ENCODE data around the gene KDM1A. TPM values are rescaled to one million over a fixed set of nuclear protein-coding genes. Genes with fewer than 3 reads are reported as not detected.
"Not testable (repeated sequence)": the region's sequence is repeated elsewhere in the genome, so short reads cannot be mapped to it uniquely, and the experiment has no call there.

The KDM1A gene
- total RNA-seq = 51.8 and 55.7 TPM in 2 replicates

DNA sequence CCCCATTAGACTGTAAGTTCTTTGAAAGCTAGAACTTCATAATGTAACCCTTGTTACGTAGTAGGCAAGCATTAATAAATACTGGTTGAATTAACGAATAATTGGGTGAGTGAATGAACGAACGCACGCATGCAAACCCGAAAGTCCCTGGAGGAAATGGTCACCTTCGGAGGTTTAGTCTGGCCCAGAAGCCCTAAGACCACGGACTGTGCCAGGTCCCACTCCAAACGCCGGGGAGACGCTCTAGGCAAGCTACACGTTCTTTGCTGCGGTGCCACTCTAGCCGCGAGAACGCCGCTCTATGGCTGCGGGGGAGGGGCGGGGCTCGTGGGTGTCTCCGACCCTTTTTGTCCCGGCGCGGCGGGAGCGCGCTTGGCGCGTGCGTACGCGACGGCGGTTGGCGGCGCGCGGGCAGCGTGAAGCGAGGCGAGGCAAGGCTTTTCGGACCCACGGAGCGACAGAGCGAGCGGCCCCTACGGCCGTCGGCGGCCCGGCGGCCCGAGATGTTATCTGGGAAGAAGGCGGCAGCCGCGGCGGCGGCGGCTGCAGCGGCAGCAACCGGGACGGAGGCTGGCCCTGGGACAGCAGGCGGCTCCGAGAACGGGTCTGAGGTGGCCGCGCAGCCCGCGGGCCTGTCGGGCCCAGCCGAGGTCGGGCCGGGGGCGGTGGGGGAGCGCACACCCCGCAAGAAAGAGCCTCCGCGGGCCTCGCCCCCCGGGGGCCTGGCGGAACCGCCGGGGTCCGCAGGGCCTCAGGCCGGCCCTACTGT, at the start of gene KDM1A:
Gene KDM1A, plus strand, starts transcription at position 375 of the 769 bp plus-strand sequence. Its CDS starts 129 bp downstream, at position 504.
- intact Hi-C loops (cut with micrococcal nuclease) = loop anchor here (1.0 to 5.0 kb wide), 5 partner anchors 100 to 1236 kb away; partner anchors contain the start of genes CDC42, LUZP1, USP48 and ZNF436

DNA sequence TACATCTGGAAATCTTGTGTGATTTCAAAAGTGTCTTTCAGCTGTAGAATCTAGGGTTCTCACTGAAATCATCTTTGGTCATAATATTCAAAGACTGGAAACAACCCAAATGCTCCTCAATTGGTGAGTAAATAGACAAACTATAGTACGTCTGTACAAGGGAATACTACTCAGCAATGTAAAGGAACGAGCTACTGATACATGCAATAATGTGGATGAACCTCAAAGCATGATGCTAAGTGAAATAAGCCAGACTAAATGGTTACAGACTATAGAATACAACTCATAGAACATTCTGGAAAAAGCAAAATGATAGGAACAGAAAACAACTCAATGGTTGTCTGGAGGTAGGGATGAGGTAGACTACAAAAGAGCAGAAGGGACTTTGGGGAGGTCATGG, 49.2 kb upstream of the KDM1A start:
- intact Hi-C loops (cut with micrococcal nuclease) = loop anchor here (10.0 kb wide), 1 partner anchor 305 kb away; no protein-coding TSS in a partner anchor

DNA sequence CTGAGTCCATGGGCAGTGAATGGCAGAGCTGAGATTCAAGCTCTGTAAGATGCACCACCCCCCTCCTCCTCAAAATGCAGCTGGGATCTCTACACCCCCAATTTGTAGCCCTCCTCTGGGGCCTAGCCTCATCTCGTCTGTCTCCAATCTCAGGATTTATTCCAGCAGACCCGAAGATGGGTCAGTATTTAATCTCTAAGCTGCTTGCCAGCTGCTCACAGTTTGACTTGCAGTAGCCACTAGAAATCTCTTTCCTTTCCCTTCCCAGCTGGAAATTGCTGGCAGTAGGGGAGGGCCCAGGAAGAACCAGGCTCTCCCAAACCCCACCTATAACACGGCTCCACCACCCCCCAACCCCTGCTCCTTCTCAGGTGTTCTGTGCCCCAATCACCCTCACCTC, 48.1 kb upstream of the KDM1A start:
- intact Hi-C loops (cut with micrococcal nuclease) = loop anchor here (10.0 kb wide), 1 partner anchor 304 kb away; no protein-coding TSS in a partner anchor

DNA sequence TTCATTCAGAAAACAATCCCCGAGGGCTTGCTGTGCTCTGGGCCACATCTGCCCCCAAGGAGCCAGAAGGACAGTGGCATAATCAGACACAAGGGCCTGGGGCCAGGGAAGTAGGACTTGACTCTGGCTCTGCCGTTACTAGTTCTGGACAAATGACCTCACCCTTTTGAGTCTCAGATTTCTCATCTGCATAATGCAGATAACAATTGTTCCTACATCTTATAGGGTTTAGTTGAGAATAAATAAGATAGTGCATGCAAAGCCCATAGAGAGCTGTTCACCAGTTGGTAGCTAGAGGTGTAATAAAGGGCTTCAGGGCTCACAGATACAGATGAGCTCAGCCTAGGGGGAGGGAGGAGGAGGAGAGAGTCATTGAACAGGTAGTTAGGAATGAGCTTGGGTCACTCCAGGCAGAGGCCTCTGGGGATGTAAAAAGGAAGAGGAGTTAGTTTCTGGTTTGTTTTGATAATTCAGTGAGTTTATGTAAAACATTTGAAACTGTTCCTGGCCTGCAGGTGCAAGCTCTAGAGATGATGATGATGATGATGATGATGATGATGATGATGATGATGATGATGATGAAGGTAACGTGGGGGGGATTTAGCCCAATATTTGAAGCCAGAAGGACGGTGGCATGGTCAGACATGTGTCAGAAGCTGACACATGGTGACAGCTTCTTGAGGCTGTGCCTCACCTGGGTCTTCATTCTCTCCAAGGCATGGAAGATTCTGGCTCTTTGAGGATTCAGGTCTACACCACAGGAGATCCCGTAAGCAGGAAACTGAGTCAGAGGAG, 47.5 kb upstream of the KDM1A start:
- intact Hi-C loops (cut with micrococcal nuclease) = loop anchor here (10.0 kb wide), 1 partner anchor 303 kb away; no protein-coding TSS in a partner anchor

DNA sequence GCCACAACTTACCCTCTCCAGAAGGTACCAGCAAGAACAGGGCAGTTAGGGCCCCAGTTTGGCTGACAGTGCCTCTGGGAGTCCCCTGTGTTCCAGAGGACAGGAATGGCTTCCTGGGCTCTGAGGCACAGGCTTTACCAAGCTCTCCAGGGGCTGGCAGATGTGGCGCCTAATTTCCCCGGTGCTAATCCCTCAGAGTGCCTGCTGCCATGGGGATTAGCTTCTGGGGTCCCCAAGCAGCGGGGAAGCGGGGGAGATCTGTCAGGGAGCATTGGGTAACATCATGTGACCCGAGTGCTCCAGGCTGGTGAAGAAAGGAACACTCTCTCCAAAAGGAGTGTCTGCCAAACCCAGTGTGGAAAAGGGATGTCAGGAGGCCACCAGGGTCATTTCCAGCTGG, 46.5 kb upstream of the KDM1A start, which contains the start of gene LACTBL1:
Gene LACTBL1, minus strand, starts transcription at position 107 of the 400 bp plus-strand sequence. CDS start 550 bp downstream, outside the sequence.
- intact Hi-C loops (cut with micrococcal nuclease) = loop anchor here (10.0 kb wide), 1 partner anchor 302 kb away; no protein-coding TSS in a partner anchor

DNA sequence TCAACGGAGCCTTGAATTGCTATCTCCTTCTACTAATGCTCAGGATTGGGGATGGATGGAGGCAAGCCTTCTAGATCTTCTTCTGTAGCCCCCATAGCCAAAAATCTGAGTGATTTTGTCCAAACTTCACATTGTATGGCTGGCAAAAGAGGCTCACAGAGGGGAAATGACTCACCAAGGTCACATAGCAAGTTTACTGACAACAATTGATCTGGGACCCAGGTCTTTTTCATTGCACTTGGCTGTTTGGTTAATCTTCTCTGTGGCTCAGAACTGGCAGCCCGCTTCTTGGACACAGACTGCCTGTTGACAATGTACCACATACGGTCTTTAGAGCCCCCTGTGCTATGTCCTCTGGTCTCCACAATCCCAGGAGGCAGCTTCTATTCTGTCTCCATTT, 43.6 kb upstream of the KDM1A start:
- intact Hi-C loops (cut with micrococcal nuclease) = loop anchor here (1.0 to 10.0 kb wide), 5 partner anchors 123 to 562 kb away; no protein-coding TSS in a partner anchor

DNA sequence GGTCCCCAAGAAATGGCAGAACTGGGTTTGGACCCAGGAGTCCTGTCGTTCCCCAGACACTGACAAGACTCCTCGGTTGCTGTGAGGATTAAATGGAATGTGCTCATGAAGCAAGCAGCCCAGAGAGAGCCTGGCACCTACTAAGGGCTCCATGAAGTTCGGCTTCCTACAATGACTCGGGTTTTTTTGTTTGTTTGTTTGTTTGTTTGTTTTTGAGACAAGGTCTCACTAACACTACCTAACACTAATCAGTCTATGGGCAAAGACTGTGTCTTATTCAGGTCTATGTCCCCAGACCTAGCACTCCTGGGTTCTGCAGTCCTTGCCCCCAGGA, 43.2 kb upstream of the KDM1A start:
- intact Hi-C loops (cut with micrococcal nuclease) = loop anchor here (1.0 to 10.0 kb wide), 5 partner anchors 122 to 561 kb away; no protein-coding TSS in a partner anchor

DNA sequence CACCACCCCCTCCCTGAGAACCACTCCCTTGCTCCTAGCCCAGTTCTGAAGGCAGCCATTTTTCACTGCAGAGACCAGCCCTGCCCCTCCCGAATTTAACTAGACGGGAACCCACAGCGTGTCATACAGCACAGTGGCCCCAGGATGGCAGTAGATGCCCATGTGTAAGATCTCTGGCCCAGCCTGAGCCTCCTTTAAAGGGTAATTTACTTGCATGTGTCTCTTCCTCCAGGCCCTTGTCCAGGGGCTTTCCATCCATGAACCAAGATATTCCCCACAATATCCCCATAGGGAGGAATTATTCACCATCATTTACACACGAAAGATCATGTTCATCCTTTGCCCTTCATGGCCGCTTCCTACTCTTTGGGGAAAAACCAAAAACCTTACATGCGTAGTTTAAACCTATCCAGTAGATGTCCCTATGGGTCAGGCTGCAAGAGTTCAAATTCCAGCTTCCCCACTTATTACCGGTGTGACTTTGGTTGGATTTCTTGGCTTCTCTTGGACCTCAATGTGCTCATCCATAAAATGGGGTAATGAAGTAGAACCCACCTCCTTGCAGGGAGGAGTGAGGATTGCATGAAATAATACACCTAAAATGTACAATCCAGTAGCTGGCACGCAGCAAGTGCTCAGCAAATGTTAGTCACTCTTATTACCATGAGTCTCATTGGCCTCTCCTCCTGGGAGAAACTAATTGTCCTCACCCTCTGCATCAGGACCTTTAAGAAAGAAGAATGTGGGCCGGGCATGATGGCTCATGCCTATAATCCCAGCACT, 42.6 kb upstream of the KDM1A start:
- intact Hi-C loops (cut with micrococcal nuclease) = loop anchor here (1.0 to 10.0 kb wide), 5 partner anchors 122 to 561 kb away; no protein-coding TSS in a partner anchor

DNA sequence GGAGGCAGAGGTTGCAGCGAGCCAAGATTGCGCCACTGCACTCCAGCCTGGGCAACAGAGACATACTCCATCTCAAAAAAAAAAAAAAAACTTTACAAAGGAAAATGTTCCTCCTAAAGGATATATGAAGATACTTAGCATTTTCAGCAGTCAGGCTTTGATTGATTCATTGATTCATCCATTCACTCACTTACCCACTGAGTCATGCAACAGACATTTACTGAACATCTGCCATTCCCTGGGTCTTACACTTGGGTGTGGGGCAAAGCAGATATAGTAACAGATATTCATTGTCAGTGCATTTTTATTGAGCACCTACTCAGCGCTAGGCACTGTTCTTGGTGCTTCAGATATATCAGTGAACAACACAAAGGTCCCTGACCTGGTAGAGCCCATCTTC, 41.0 kb upstream of the KDM1A start:
- intact Hi-C loops (cut with micrococcal nuclease) = loop anchor here (5.0 to 10.0 kb wide), 2 partner anchors 297 to 559 kb away; no protein-coding TSS in a partner anchor

DNA sequence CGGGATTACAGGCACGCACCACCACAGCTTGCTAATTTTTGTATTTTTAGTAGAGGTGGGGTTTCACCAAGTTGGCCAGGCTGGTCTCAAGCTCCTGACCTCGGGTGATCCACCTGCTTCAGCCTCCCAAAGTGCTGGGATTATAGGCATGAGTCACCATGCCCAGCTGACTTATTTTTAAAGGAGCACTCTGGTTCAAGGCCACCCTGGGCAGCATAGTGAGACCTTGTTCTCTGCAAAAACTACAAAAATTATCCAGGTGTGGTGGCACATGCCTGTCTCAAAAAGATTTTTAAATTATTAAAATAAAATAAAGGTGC, 38.8 kb upstream of the KDM1A start:
- intact Hi-C loops (cut with micrococcal nuclease) = not testable (repeated sequence)

DNA sequence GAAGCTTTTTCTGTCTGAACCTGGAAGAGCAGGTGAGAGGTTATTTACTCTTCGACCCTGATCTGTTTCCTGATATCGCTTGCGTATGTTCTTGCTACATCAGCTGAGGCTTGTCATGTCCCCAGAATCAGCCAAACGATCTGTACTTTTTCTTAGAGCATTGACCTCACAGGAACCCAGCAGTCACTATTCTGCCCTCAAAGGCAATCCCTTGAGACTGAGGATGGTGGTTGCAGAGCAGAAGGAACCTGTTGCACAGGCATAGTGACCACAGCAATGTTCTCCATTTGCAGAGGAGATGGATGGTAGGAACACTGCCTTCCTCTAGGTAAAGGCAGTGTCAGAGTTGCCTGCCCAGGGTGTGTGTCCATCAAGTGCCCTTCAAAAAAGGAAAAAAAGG, 35.3 kb upstream of the KDM1A start:
- intact Hi-C loops (cut with micrococcal nuclease) = no loop called here

DNA sequence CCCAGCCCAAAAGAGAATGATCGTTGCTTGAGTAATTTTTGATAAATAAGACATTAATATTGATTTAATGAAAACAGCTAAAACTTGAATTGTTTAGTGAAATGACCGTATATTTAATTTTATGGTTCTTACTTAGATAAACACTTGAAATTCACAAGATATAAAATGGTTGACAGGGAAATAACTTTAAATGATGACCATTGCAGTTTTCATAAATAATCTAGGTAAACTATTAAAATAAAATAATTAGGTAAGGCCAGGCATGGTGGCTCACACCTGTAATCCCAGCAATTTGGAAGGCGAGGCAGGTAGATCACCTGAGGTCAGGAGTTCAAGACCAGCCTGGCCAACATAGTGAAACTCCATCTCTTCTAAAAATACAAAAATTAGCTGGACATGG, 26.9 kb upstream of the KDM1A start:
- intact Hi-C loops (cut with micrococcal nuclease) = not testable (repeated sequence)

DNA sequence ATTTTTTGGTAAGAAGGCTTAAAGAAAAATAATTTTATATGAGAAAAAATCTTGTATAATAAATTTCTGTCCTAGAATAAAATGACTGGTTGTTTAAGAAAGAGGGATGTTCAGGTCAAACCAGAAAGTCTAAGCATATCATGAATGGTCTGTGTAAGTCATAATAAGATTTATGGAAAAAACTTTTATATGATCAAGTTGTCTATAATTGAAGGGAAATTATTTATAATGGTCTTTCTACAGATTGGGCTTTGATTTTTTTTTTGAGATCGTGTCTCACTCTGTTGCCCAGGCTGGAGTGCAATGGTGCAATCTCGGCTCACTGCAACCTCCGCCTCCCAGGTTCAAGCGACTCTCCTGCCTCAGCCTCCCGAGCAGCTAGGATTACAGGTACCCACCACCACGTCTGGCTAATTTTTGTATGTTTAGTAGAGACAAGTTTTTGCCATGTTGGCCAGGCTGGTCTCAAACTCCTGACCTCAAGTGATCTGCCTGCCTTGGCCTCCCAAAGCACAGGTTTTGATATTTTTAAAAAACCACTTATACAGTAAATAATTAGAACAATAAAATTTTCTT, 26.0 kb upstream of the KDM1A start:
- intact Hi-C loops (cut with micrococcal nuclease) = not testable (repeated sequence)

DNA sequence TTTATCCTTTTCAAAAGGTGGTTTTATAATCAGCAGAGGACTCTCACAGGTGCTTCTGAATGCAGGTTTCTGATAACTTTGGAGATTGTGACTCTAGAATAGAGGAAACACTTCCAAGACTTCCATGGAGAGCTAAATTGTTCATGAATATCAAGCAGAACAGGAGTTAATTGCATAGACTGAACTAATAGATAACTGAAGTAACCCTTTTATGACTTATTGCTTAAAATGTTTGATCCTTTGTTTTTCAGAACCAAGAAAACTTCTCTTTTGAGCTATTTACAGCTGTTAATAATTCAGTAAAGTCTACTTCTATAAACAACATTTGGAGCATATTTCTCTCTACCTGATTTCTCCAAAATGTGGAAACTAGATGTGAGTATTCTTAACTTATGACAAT, 23.5 kb upstream of the KDM1A start:
- intact Hi-C loops (cut with micrococcal nuclease) = no loop called here

DNA sequence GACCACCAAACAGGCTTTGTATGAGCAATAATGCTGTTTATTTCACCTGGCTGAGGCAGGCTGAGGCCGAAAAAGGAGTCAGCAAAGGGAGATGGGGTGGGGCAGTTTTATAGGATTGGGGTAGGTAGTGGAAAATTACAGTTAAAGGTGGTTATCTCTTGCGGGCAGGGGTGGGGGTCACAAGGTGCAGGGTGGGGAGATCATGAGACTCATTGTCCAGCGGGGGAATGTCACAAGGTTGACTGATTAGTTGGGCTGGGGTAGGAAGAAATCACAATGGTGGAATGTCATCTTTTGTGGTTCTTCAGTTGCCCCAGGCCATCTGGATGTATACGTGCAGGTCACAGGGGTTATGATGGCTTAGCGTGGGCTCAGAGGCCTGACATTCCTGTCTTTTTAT, 21.7 kb upstream of the KDM1A start:
- intact Hi-C loops (cut with micrococcal nuclease) = not testable (repeated sequence)

DNA sequence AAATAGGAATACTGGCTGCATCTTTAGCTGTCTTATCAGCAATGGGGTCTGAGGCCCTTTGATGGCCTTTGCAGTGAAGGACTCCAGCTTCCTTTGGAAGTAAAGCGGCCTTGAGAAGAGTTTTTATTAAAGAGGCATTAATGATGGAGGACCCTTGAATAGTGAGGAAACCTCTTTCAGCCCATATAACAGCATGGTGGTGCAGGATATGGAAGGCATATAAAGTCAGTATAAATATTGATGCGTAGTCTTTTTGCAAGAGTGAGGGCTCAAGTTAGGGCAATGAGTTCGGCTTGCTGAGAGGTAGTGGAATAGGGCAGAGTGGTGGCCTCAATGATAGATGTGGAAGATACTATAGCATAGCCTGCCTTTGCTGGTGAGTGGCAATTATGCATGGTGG, 19.1 kb upstream of the KDM1A start:
- intact Hi-C loops (cut with micrococcal nuclease) = not testable (repeated sequence)

DNA sequence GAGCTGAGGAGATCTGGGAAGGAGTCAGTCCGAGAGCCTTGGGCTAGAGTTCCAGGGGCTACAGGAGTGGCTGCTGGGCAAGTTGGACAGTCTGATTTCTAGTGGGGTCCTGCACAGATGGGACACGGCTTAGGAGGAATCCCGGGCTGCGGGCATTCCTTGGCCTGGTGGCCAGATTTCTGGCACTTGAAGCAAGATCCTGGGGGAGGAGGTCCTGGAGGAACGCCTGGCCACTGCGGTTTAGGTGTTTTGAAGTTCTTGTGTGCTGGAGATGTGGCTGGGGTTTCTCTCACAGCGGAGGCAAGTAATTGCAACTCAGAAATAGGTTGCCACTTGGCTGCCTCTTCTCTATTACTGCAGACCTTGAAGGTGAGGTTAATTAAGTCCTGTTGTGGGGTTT, 17.1 kb upstream of the KDM1A start:
- intact Hi-C loops (cut with micrococcal nuclease) = not testable (repeated sequence)

DNA sequence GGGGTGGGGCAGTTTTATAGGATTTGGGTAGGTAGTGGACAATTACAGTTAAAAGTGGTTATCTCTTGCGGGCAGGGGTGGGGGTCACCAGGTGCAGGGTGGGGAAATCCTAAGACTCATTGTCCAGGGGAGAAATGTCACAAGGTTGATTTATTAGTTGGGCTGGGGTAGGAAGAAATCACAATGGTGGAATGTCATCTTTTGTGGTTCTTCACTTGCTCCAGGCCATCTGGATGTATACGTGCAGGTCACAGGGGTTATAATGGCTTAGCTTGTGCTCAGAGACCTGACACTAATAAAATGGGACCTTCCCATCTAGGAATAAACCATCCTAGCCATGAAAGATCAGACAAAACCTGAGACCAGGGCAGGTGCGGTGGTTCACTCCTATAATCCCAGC, 15.2 kb upstream of the KDM1A start:
- intact Hi-C loops (cut with micrococcal nuclease) = no loop called here

DNA sequence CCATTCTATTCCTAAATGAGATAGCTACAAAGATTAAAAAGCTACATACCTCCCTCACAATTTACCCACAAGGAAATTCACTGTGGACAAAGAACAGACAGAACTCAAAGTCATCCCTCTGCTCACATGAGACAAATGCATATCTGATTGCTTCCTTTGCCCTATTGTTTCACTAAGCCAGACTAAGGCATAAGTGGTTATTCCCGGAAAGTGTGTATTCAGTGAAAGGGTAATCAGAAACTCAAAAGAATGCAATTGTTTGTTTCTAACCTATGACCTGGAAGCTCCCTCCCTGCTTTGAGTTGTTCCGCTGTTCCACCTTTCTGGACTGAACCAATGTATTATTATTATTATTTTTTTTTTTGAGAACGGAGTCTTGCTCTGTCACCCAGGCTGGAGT, 14.5 kb upstream of the KDM1A start:
- intact Hi-C loops (cut with micrococcal nuclease) = not testable (repeated sequence)

DNA sequence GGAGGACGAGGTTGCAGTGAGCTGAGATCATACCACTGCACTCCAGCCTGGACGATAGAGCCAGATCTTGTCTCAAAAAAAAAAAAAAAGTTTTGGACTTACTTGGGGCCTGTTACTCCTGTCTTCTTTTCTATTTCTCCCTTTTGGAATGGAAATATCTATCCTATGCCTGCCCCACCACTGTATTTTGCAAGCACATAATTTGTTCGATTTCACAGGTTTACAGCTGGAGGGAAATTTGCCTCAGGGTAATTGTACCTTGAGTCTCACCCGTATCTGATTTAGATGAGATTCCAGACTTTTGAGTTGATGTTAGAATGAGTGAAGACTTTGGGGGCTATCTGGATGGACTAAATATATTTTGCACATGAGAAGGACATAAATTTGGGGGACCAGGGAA, 12.2 kb upstream of the KDM1A start:
- intact Hi-C loops (cut with micrococcal nuclease) = no loop called here

DNA sequence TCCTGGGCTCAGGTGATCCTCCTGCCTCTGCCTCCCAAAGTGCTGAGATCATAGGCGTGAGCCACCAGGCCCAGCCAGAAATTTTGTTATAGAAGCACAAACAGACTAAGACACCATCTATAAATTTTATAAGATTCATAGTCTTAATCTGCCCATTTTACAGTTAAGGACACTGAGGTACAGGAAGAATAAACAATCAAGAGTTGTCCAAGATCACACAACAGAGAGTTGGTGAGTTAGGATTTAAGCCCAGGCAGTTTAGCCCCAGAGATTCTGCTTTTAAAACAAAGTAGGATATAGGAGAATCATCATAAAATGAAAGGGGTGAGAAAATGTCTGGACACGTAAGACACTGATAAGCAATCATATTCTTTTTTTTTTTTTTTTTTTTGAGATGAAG, 10.4 kb upstream of the KDM1A start:
- intact Hi-C loops (cut with micrococcal nuclease) = no loop called here

Data from T-helper 1 cell treated with Interleukin-12 subunit alpha and Interleukin-12 subunit beta and Interleukin-4 antibody, amounts not matched to agents 30 ng/mL and 1 ng/mL, for 36 hours (primary cell).